GM21528 (cell line): ENCODE data around the gene TGFB1I1.
A peak's percentile ranks its signal among the peaks of the same experiment; 100 is the strongest.
"Not testable (repeated sequence)": the region's sequence is repeated elsewhere in the genome, so short reads cannot be mapped to it uniquely, and the experiment has no call there.

Experiments
- ATAC-seq: cut with Tn5 transposase; IDR thresholded peaks from one replicate; pipeline ENCODE4 v1.9.1; 2021; ENCODE audit warnings: mild to moderate bottlenecking, moderate library complexity; ENCODE audit not compliant: unreplicated experiment, low FRiP score

Gene TGFB1I1

GRCh38 chr16:31485571-31485970 is 13.6 kb downstream of the TGFB1I1 start:
- ATAC-seq = no peak

- no peak for ATAC-seq
These were observed 14.1 kb downstream of the TGFB1I1 start for GRCh38 chr16:31486045-31486444.

- ATAC-seq = peak; percentile 13
These were observed 15.2 kb downstream of the TGFB1I1 start for GRCh38 chr16:31487071-31487719.

GRCh38 chr16:31487720-31488467 is 15.9 kb downstream of the TGFB1I1 start:
- peak; percentile 69 for ATAC-seq

GRCh38 chr16:31488468-31489297 is 16.7 kb downstream of the TGFB1I1 start:
- ATAC-seq = no peak

- no peak for ATAC-seq
These were observed 17.3 kb downstream of the TGFB1I1 start for GRCh38 chr16:31489298-31489564.

GRCh38 chr16:31489616-31490584 is 17.9 kb downstream of the TGFB1I1 start:
- no peak for ATAC-seq

GRCh38 chr16:31491778-31492418 is 19.9 kb downstream of the TGFB1I1 start:
- ATAC-seq = no peak

GRCh38 chr16:31493506-31494125 is 21.7 kb downstream of the TGFB1I1 start:
- ATAC-seq = no peak

- no peak for ATAC-seq
These were observed 24.7 kb downstream of the TGFB1I1 start for GRCh38 chr16:31496670-31497069.

GRCh38 chr16:31498493-31498892 is 26.5 kb downstream of the TGFB1I1 start:
- no peak for ATAC-seq

- no peak for ATAC-seq
These were observed 28.0 kb downstream of the TGFB1I1 start for GRCh38 chr16:31499928-31500327.

- ATAC-seq = no peak
These were observed 29.4 kb downstream of the TGFB1I1 start for GRCh38 chr16:31501226-31501965.

GRCh38 chr16:31501966-31502348 is 30.0 kb downstream of the TGFB1I1 start:
- ATAC-seq = no peak

GRCh38 chr16:31502981-31503380 is 31.0 kb downstream of the TGFB1I1 start:
- ATAC-seq = no peak

- ATAC-seq = not testable (repeated sequence)
These were observed 31.6 kb downstream of the TGFB1I1 start for GRCh38 chr16:31503555-31503954.

- no peak for ATAC-seq
These were observed 32.2 kb downstream of the TGFB1I1 start for GRCh38 chr16:31504159-31504558.

GRCh38 chr16:31505483-31505882 is 33.5 kb downstream of the TGFB1I1 start:
- peak; percentile 39 for ATAC-seq

- ATAC-seq = peak; percentile 2
These were observed 35.6 kb downstream of the TGFB1I1 start for GRCh38 chr16:31507617-31507928.
